AG09319 (cell line): ENCODE measurements around the gene RFXAP.

Source experiments
- DNase-seq: peaks from one replicate; pipeline ENCODE4 v3.0.0-alpha.2; 2010; ENCODE audit warnings: low read depth; ENCODE audit errors: extremely low read depth
- TF ChIP-seq, protein P1 (sequence below): IDR thresholded peaks from 2 replicates; pipeline ENCODE4 v1.5.1; 2011; ENCODE audit warnings: low read depth, mild to moderate bottlenecking, inconsistent platforms, low read length, moderate library complexity

RFXAP gene

DNA sequence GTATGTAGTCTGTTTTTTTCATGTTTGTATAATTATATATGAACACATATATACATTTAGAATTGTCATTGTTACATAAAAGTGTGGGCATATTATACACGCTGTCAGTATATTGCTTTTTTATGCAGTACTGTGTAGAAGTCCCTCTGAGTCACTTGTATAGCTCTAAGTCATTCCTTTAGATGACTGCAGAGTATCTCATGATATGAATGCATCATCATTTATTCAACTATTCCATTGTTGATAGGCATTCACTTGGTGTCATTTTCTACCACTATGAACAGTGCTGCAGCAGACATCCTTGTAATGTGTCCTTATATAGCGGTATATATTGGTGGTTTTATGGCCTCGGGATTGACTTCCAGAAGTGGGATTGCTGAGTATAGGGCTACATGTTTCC lies 15.3 kb downstream of the RFXAP start:
- TF ChIP-seq, protein P1, sequence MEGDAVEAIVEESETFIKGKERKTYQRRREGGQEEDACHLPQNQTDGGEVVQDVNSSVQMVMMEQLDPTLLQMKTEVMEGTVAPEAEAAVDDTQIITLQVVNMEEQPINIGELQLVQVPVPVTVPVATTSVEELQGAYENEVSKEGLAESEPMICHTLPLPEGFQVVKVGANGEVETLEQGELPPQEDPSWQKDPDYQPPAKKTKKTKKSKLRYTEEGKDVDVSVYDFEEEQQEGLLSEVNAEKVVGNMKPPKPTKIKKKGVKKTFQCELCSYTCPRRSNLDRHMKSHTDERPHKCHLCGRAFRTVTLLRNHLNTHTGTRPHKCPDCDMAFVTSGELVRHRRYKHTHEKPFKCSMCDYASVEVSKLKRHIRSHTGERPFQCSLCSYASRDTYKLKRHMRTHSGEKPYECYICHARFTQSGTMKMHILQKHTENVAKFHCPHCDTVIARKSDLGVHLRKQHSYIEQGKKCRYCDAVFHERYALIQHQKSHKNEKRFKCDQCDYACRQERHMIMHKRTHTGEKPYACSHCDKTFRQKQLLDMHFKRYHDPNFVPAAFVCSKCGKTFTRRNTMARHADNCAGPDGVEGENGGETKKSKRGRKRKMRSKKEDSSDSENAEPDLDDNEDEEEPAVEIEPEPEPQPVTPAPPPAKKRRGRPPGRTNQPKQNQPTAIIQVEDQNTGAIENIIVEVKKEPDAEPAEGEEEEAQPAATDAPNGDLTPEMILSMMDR = no peak
- DNase-seq = no peak

DNA sequence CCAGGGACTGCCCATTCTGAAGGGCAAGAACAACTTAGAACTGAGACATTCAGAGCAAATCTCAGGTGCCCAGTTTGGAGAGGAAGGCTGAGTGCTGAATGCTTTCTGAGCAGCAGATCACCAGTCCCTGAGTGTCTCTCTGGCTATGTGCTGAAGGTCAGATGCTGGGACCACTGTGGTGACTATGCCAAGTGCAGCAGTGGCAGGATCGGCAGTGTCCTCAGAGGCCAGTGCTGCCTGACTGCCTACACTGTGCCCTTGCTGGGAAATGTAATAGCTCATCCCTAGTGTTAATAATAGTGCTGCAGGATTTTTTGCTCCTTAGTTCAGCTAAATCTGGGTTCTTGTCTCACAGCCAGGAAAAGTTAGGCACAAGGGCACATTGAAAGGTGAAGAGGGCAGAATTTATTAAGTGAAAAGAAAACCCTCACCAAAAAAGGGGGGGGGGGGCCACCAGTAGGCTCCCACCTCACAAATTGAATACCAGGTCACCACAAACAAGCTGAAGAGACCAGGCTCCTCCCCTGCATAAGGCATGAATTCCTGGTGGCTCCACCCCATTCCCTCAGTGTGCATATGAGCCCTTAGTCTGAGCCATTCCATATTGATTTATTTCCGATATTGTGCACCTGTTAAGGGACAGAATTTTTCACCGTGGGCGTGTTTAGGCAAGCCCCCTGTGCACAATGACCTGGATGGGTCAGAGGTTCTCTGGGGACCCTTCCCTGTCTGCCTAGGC lies 18.5 kb downstream of the RFXAP start:
- TF ChIP-seq, protein P1 = no peak
- no peak for DNase-seq

DNA sequence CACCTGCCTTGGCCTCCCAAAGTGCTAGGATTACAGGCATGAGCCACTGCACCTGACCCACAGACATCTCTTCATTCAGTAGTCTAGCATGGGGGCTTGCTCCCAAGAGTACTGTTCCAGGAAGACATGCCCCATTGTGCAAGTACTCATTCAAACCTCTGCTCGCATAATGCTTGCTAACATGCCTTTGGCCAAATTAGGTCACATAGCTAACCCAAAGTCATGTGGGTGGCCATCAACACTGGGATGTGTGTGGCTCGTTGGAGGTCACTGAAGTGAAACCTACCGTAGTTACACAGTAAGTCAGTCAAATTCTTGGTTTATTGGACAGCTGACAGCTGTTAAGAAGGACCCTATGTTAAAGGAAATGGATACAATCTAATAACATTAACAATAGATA lies 20.3 kb downstream of the RFXAP start:
- no peak for DNase-seq
- TF ChIP-seq, protein P1 = no peak

DNA sequence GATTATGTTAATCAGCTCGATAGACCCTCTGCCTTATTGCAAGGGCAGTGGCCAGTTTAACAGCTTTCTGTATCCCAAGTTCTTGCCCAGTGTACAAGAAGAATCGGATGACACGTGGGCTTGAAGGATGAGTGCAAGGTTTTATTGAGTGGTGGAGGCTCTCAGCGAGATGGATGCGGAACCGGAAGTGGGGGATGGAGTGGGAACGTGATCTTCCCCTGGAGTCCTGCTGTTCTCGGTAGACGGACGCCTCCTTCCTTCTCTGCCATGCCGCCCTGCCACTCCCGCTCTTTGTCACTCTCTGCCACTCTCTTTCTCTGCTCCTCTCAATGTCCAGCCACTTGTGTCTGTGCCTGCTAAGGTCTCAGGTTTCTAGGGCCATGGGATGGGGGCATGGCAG lies 21.0 kb downstream of the RFXAP start:
- DNase-seq = no peak
- TF ChIP-seq, protein P1 = no peak

DNA sequence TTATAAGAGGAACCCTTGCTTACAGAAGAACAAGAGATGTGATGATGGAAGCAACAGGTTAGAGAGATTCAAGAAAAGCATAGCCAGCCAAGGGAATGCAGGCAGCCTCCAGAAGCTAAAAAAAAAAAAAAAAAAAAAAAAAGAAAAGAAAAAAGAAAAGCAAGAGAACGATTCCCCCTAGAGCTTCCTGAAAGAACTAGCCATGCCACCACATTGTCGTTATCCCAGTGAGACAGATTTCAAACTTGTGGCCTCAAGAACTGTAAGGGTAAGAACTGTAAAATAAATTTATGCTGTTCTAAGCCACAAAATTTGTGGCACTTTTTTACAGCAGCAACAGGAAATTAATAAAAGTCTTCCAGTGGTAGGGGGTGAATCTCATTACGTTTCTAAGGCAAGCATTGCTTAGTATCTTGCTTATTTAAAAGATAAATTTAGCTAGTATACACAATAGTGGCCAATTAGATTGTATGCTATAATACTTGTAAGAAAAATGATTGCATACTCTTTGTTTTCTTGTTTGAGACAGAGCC lies 21.8 kb downstream of the RFXAP start:
- TF ChIP-seq, protein P1 = no peak
- no peak for DNase-seq

DNA sequence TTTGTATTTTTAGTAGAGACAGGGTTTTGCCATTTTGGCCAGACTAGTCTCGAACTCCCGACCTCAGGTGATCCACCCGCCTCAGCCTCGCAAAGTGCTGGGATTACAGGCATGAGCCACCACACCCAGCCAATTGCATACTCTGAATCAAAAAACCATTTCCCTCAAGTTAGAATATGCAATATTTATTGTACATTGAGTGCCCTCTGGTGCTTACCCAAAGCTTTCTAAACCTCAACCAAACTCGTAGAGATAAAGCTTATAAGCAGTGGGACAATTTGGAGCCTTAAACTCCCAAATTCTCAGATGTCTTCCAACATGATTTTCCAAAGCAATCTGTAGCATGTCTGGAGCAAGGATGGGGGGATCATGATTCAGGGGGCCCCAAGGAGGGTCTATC lies 22.4 kb downstream of the RFXAP start:
- DNase-seq = no peak
- TF ChIP-seq, protein P1 = no peak

DNA sequence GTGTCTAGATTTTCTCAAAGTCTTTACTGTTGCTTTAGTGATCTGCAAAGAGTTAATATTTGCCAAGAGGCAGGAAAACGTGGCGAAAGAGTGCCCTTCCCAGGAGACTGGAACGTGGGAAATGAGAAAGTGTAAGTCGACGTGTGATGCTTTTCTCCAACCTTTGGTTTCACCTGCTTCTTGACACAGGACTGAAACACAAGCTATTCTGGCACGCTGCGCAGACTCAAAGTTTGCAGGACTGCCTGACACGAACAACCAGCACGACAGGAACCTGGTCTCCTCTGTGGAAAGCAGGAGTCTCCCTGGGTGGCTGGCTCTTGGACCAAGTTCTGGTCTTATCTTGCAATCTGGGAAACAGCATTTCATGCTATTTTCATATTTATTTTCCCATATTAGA lies 28.6 kb downstream of the RFXAP start:
- TF ChIP-seq, protein P1 = no peak
- no peak for DNase-seq
